CD4-positive, CD25-positive, alpha-beta regulatory T cell (primary cell): Measurements from ENCODE around the gene PADI6. TPM values are rescaled to one million over a fixed set of nuclear protein-coding genes. Genes with fewer than 3 reads are reported as not detected.

Experiments used
- ATAC-seq, 2 donors: fragments of 150-1000 bp; cut with Tn5 transposase; one replicate each; pipeline ENCODE4 v1.10.0; 2021; ENCODE audit warnings: low read depth in 2 of 2, moderate number of reproducible peaks in 2 of 2, moderate library complexity in 1 of 2
- DNase-seq, 3 donors: peaks; one replicate each; pipeline versions ENCODE4 v3.0.0 to v3.0.0-alpha.2; 2012 to 2022; ENCODE audit warnings: mixed read lengths in 1 of 3
- H3K27ac ChIP-seq: one replicate; pipeline ENCODE4 v1.7.0; 2013; ENCODE audit warnings: mild to moderate bottlenecking, low read length; ENCODE audit not compliant: insufficient read depth, poor library complexity, severe bottlenecking
- H3K27me3 ChIP-seq: one replicate; pipeline ENCODE4 v1.7.0; 2013; ENCODE audit warnings: low read length; ENCODE audit not compliant: control insufficient read depth, insufficient read depth
- H3K36me3 ChIP-seq: one replicate; pipeline ENCODE4 v1.7.0; 2013; ENCODE audit warnings: mild to moderate bottlenecking, low read length, moderate library complexity; ENCODE audit not compliant: control insufficient read depth, insufficient read depth
- H3K4me1 ChIP-seq: 2 replicates; pipeline ENCODE4 v1.7.0; 2013; ENCODE audit warnings: mild to moderate bottlenecking, low read length; ENCODE audit not compliant: insufficient read depth, control insufficient read depth, poor library complexity, severe bottlenecking
- H3K4me3 ChIP-seq: one replicate; pipeline ENCODE4 v1.7.0; 2013; ENCODE audit warnings: low read depth, mild to moderate bottlenecking, low read length, moderate library complexity
- H3K9me3 ChIP-seq, 2 experiments: 1 replicate in 1 of 2; 2 replicates in 1 of 2; pipeline ENCODE4 v1.7.0; 2013; ENCODE audit warnings: low read length in 2 of 2, mild to moderate bottlenecking in 1 of 2, moderate library complexity in 1 of 2; ENCODE audit not compliant: control insufficient read depth in 2 of 2
- H3K27ac Mint-ChIP-seq, 3 donors: one replicate each; pipeline ENCODE4 v1.8.0; 2020 to 2022; ENCODE audit warnings: mild to moderate bottlenecking in 3 of 3, mixed read lengths in 3 of 3, moderate library complexity in 2 of 3
- H3K27me3 Mint-ChIP-seq: one replicate; pipeline ENCODE4 v1.8.0; 2022; ENCODE audit warnings: mild to moderate bottlenecking, mixed read lengths
- H3K36me3 Mint-ChIP-seq: one replicate; pipeline ENCODE4 v1.8.0; 2020; ENCODE audit warnings: mixed read lengths
- H3K4me1 Mint-ChIP-seq, 4 donors: one replicate each; pipeline ENCODE4 v1.8.0; 2020 to 2022; ENCODE audit warnings: mixed read lengths in 4 of 4, mild to moderate bottlenecking in 1 of 4
- H3K4me3 Mint-ChIP-seq, 4 donors: one replicate each; pipeline ENCODE4 v1.8.0; 2020 to 2022; ENCODE audit warnings: mild to moderate bottlenecking in 4 of 4, mixed read lengths in 4 of 4, moderate library complexity in 3 of 4
- H3K9me3 Mint-ChIP-seq, 7 donors: one replicate each; pipeline ENCODE4 v1.8.0; 2020 to 2022; ENCODE audit warnings: mixed read lengths in 7 of 7, mild to moderate bottlenecking in 3 of 7, moderate library complexity in 2 of 7
- polyA plus RNA-seq, 4 donors: library from polyadenylated mRNA; unstranded; fragments of 300-500 nt; fragmentation: Illumina TruSeq; gene quantifications; one replicate each; pipeline ENCODE4 v1.2.3, GENCODE V29; 2021
- total RNA-seq: library from RNA; stranded (reverse); gene quantifications from one replicate; pipeline ENCODE4 v1.2.3, GENCODE V29; 2022

The PADI6 gene
- total and polyA plus RNA-seq, 5 donors from 2014 or later, result 0.14 TPM; not detected in 4

DNA sequence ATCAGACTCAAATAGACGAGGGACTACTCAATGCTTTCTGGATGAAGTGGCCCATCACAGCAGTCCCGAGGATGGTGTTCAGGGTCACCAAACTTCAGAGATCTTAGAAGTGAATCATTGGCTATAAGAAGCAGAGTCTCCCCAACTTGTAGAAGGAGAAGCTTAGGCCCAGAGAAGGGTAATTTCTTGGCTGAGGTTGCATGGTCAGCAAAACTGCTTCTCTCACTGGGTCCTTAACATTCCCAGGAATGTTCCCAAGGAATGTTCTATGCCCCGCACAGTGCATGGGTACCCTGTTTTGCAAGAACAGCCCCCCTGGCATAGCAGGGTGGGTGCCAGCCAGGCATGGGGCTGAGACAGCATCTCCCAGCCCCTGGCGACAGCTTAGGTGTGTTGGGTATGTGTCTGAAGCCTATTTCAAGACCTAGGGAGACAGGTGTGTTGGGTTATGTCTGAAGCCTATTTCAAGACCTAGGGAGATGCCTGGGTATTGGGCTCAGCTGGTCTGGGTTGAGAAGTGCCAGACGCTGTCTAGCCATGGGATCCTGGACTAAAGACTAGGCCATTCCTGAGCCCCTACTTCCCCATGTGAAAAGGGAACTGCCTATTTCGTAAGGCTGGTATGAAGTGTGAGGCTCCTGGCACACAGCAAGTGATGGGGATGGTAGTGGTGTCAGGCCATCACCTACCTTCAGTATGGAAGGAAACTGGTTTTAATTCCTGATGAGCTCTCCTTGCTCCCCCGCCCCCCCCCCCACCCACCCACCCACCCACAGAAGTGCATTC lies 26.1 kb downstream of the PADI6 start:
- H3K9me3 Mint-ChIP-seq, result peaks cover 0 to 2% (median 0%) of the 10 kb centered on the region in 7 donors
- Histone ChIP-seq H3K27ac (no peak overlapping the region), H3K9me3 (no peaks in the 10 kb centered on the region), H3K4me1 (no peaks in the 10 kb centered on the region), H3K36me3 (no peaks in the 10 kb centered on the region), H3K4me3 (no peak overlapping the region), H3K27me3 (no peaks in the 10 kb centered on the region)
- no peaks in the 10 kb centered on the region for H3K36me3 Mint-ChIP-seq
- ATAC-seq (no peak), DNase-seq (no peak)
- H3K27me3 Mint-ChIP-seq, result peaks cover 4% of the 10 kb centered on the region
- no peak overlapping the region for H3K4me3 Mint-ChIP-seq
- H3K4me1 Mint-ChIP-seq, result peaks cover 0 to 5% (median 0%) of the 10 kb centered on the region in 4 donors
- no peak overlapping the region for H3K27ac Mint-ChIP-seq

- H3K36me3 ChIP-seq, result no peaks in the 10 kb centered on the region
- H3K9me3 Mint-ChIP-seq, result peaks cover 0 to 2% (median 0%) of the 10 kb centered on the region in 7 donors
- H3K4me1 ChIP-seq, result no peaks in the 10 kb centered on the region
- peak overlapping the region in 1 of 3 donors; percentile 26 for H3K27ac Mint-ChIP-seq
- H3K4me3 Mint-ChIP-seq, result no peak overlapping the region
- no peak overlapping the region for H3K4me3 ChIP-seq
- H3K27ac ChIP-seq, result no peak overlapping the region
- H3K27me3 ChIP-seq, result no peaks in the 10 kb centered on the region
- no peaks in the 10 kb centered on the region for H3K4me1 Mint-ChIP-seq
- H3K36me3 Mint-ChIP-seq, result no peaks in the 10 kb centered on the region
- ATAC-seq, result no peak
- peaks cover under 1% of the 10 kb centered on the region for H3K27me3 Mint-ChIP-seq
- no peaks in the 10 kb centered on the region for H3K9me3 ChIP-seq
- DNase-seq, result no peak
Observed at GRCh38 chr1:17400725-17401341, 28.8 kb downstream of the PADI6 start.

DNA sequence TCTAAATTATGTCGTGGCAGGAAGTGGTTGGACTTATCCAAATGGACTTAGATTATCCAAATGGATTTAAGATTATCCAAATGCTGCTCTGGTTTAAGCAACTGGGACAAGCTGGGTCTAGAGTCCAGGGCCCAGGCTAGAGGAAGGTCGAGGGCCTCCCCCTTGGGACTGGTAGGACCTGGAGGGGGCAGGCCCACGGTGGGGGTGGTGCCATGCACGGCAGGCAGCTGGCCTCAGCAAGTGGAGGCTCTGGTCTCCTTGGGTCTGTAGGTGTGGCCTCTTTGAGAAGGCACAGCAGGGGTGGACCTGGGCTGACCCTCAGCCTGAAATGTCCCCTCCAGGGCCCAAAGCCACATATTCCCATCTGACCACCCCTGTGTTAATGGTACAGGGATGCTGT lies 29.8 kb downstream of the PADI6 start:
- Mint-ChIP-seq H3K4me3 (no peak overlapping the region), H3K9me3 (peaks cover 0 to 2% (median 0%) of the 10 kb centered on the region in 7 donors), H3K4me1 (no peaks in the 10 kb centered on the region), H3K27me3 (no peaks in the 10 kb centered on the region), H3K27ac (no peak overlapping the region), H3K36me3 (no peaks in the 10 kb centered on the region)
- Histone ChIP-seq H3K27me3 (no peaks in the 10 kb centered on the region), H3K9me3 (no peaks in the 10 kb centered on the region), H3K27ac (no peak overlapping the region), H3K36me3 (no peaks in the 10 kb centered on the region), H3K4me3 (no peak overlapping the region), H3K4me1 (no peaks in the 10 kb centered on the region)
- DNase-seq (no peak), ATAC-seq (no peak)

GRCh38 chr1:17403081-17403480 lies 31.1 kb downstream of the PADI6 start:
- H3K9me3 Mint-ChIP-seq, result peaks cover 0 to 2% (median 0%) of the 10 kb centered on the region in 7 donors
- DNase-seq (no peak), ATAC-seq (no peak)
- Histone ChIP-seq H3K4me3 (no peak overlapping the region), H3K27ac (no peak overlapping the region), H3K4me1 (no peaks in the 10 kb centered on the region), H3K9me3 (no peaks in the 10 kb centered on the region), H3K27me3 (no peaks in the 10 kb centered on the region), H3K36me3 (peaks cover 6% of the 10 kb centered on the region)
- H3K27me3 Mint-ChIP-seq, result no peaks in the 10 kb centered on the region
- no peak overlapping the region for H3K4me3 Mint-ChIP-seq
- peaks cover 6% of the 10 kb centered on the region for H3K36me3 Mint-ChIP-seq
- no peak overlapping the region for H3K27ac Mint-ChIP-seq
- H3K4me1 Mint-ChIP-seq, result no peaks in the 10 kb centered on the region

DNA sequence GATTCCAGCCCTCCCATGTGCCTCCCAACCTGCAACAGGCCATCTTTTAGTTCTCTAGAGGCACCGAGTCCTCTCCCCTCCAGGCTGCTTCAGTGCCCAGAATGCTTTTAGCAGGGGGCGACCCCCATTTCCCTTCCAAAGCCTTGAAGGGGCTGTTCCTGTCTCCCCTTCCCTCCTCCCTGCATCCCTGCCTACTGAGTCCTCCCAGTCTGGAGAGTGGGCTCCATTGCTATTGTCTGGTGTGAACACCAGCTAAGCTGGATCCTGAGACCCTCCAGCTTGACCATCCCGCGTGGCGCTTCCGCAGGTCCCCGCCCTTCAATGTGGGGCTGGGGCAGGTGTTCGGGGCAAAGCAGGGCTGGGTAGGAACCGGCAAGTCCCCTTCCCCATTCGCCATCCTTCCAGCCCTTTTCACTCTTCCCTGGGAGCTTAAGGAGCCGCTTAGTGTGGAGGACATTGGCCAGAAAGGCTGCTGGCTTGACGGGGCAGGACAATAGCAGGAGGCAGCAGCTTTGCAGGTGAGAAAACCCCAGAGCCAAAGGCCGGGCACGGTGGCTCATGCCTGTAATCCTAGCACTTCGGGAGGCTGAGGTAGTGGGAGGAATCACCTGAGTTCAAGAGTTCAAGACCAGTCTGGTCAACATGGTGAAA lies 32.2 kb downstream of the PADI6 start:
- H3K4me1 Mint-ChIP-seq, result no peaks in the 10 kb centered on the region
- Histone ChIP-seq H3K4me3 (no peak overlapping the region), H3K36me3 (peaks cover 16% of the 10 kb centered on the region), H3K9me3 (no peaks in the 10 kb centered on the region), H3K27ac (no peak overlapping the region), H3K27me3 (no peaks in the 10 kb centered on the region), H3K4me1 (no peaks in the 10 kb centered on the region)
- no peak overlapping the region for H3K27ac Mint-ChIP-seq
- DNase-seq, result no peak
- H3K36me3 Mint-ChIP-seq, result peaks cover 12% of the 10 kb centered on the region
- no peak overlapping the region for H3K4me3 Mint-ChIP-seq
- peaks cover 0 to 2% (median 0%) of the 10 kb centered on the region in 7 donors for H3K9me3 Mint-ChIP-seq
- no peak for ATAC-seq
- no peaks in the 10 kb centered on the region for H3K27me3 Mint-ChIP-seq

DNA sequence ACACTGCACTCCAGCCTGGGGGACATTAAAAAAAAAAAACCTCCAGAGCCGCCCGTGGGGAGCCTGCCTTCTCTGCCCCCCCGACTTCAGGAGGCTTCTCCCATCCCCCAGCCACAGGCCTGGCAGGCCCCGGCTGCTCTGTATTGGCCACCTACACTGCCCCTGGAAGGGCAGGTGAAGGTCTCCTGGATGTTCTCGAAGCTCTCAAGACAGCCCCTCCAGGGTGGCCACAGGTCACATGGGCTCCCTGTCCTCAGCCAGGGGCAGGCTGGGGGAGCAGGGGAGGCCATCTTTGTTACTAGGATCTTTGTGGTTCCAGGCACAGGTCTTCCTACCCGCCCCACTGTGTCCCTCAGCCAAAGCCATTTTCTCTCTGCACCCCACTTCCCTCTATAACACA lies 32.8 kb downstream of the PADI6 start:
- no peaks in the 10 kb centered on the region for H3K27me3 Mint-ChIP-seq
- H3K4me3 ChIP-seq, result no peak overlapping the region
- no peaks in the 10 kb centered on the region for H3K4me1 Mint-ChIP-seq
- DNase-seq (no peak), ATAC-seq (no peak)
- H3K9me3 Mint-ChIP-seq, result peaks cover 0 to 2% (median 0%) of the 10 kb centered on the region in 7 donors
- no peak overlapping the region for H3K27ac Mint-ChIP-seq
- peaks cover 12% of the 10 kb centered on the region for H3K36me3 Mint-ChIP-seq
- H3K4me3 Mint-ChIP-seq, result no peak overlapping the region
- H3K27me3 ChIP-seq, result no peaks in the 10 kb centered on the region
- H3K27ac ChIP-seq, result no peak overlapping the region
- H3K4me1 ChIP-seq, result no peaks in the 10 kb centered on the region
- peaks cover 23% of the 10 kb centered on the region for H3K36me3 ChIP-seq
- no peaks in the 10 kb centered on the region for H3K9me3 ChIP-seq

- H3K36me3 ChIP-seq, result peaks cover 35% of the 10 kb centered on the region
- Mint-ChIP-seq H3K27ac (no peak overlapping the region), H3K36me3 (peaks cover 18% of the 10 kb centered on the region), H3K4me1 (no peaks in the 10 kb centered on the region), H3K27me3 (no peaks in the 10 kb centered on the region), H3K9me3 (peaks cover 0 to 2% (median 0%) of the 10 kb centered on the region in 7 donors), H3K4me3 (no peak overlapping the region)
- no peak overlapping the region for H3K27ac ChIP-seq
- no peaks in the 10 kb centered on the region for H3K4me1 ChIP-seq
- ATAC-seq, result peak; percentile 60 to 70
- no peak overlapping the region for H3K4me3 ChIP-seq
- H3K9me3 ChIP-seq, result no peaks in the 10 kb centered on the region
- peak in 2 of 3 donors; percentile 12 to 39 for DNase-seq
- no peaks in the 10 kb centered on the region for H3K27me3 ChIP-seq
Observed at GRCh38 chr1:17405898-17406759, 34.1 kb downstream of the PADI6 start.
